ENCODE measurements around the gene MYOM3. TPM values are rescaled to one million over a fixed set of nuclear protein-coding genes. Genes with fewer than 3 reads are reported as not detected.

Gene MYOM3
- polyA plus RNA-seq, 1 experiment, result not detected

DNA sequence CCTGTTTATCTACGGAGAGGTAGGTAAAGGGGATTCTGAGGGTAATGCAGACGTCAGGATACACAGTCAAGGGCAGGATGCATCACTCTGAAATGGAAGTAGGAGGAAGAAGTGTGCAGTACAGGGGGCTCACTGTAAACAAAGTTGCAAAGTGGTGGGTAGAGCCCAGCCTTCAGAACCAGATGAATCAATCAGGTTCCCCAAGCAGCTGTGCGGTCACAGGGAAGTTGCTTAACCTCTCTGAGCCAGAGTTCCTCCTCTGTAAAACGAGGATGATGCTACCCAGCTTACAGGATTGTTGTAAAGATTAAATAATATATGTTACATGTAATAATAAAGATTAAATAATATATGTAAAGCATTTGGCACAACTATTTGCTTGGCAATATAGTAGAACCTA lies 13.5 kb upstream of the MYOM3 start:
- no peak overlapping the region for H3K27ac ChIP-seq (ENCODE audit: low read depth, low read length)
- no peak for DNase-seq (ENCODE audit: low read depth, low spot score)
- no peak for TF ChIP-seq CTCF (IDR thresholded peaks at IDR 0.05; ENCODE audit: low read depth, low read length)
- H3K9me3 ChIP-seq (ENCODE audit: control insufficient read depth, insufficient read depth, low read length), result peaks cover 4% of the 10 kb centered on the region; the same call in 1 of the 2 replicates
- H3K27me3 ChIP-seq (ENCODE audit: control insufficient read depth, insufficient read depth, low read length), result peaks cover 14% of the 10 kb centered on the region
- CTCF ChIA-PET, result no interaction called here
- POLR2A ChIA-PET, result no interaction called here
- no peak overlapping the region for H3K4me3 ChIP-seq (ENCODE audit: low read depth, low read length)

- CTCF ChIA-PET, result interaction anchor here (0.6 kb wide), 1 partner anchor 9 kb away, joined by 3 read pairs; no protein-coding TSS in a partner anchor
Measured at GRCh38 chr1:24124980-24125379, 13.0 kb upstream of the MYOM3 start.

DNA sequence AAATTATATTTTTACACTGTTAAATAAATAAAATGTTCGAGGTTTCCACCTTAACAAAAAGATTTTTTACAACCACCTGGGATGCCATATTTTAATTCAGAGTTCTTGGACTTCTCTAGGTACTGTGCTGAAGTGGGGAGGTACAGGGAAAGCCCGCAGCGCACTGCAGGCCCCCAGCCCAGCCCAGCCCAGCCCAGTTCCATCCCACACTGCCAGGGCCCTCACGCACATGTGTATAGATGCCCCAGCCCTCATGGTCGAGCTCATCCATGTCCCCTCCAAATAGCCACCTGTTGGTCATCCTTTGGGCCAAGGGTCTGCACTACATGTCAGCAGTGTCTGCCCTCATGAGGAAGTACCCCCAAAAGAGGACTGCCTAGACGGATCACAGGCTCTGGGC lies 11.7 kb upstream of the MYOM3 start:
- peaks cover 10% of the 10 kb centered on the region for H3K27me3 ChIP-seq (ENCODE audit: control insufficient read depth, insufficient read depth, low read length)
- CTCF ChIA-PET, result no interaction called here
- no peak for DNase-seq (ENCODE audit: low read depth, low spot score)
- H3K27ac ChIP-seq (ENCODE audit: low read depth, low read length), result no peak overlapping the region
- no peaks in the 10 kb centered on the region for H3K9me3 ChIP-seq (ENCODE audit: control insufficient read depth, insufficient read depth, low read length)
- no peak overlapping the region for H3K4me3 ChIP-seq (ENCODE audit: low read depth, low read length)
- POLR2A ChIA-PET, result no interaction called here
- no peak for TF ChIP-seq CTCF (IDR thresholded peaks at IDR 0.05; ENCODE audit: low read depth, low read length)

More at GRCh38 chr1:24124980-24125379, 13.0 kb upstream of the MYOM3 start:
- peaks cover under 1% of the 10 kb centered on the region; the same call in 1 of the 2 replicates for H3K9me3 ChIP-seq (ENCODE audit: control insufficient read depth, insufficient read depth, low read length)
- DNase-seq (ENCODE audit: low read depth, low spot score), result no peak
- no peak overlapping the region for H3K4me3 ChIP-seq (ENCODE audit: low read depth, low read length)
- TF ChIP-seq CTCF (IDR thresholded peaks at IDR 0.05; ENCODE audit: low read depth, low read length), result no peak
- peaks cover 14% of the 10 kb centered on the region for H3K27me3 ChIP-seq (ENCODE audit: control insufficient read depth, insufficient read depth, low read length)
- H3K27ac ChIP-seq (ENCODE audit: low read depth, low read length), result no peak overlapping the region
- POLR2A ChIA-PET, result no interaction called here

DNA sequence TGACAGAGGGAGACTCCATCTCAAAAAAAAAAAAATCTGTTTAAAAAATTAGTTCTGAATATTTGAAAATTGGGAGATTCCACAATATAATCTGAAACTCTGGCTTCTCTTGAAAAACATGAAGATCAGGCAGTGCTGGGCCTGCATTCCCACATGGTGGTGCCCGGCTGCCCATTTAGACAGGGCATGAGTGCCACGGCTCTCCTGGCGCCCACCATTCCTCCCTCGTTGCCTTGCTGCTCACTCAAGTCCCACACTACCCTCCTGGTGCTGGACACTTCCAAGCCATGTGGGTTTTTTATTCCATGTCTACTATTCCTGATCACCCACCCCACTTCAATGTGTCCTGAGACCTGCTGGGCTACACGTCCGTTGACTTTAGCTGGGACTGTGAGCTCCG lies 10.8 kb upstream of the MYOM3 start:
- Histone ChIP-seq H3K9me3 (ENCODE audit: control insufficient read depth, insufficient read depth, low read length) (no peaks in the 10 kb centered on the region), H3K4me3 (ENCODE audit: low read depth, low read length) (no peak overlapping the region), H3K27ac (ENCODE audit: low read depth, low read length) (no peak overlapping the region), H3K27me3 (ENCODE audit: control insufficient read depth, insufficient read depth, low read length) (peaks cover 9% of the 10 kb centered on the region)
- ChIA-PET CTCF (no interaction called here), POLR2A (no interaction called here)
- TF ChIP-seq CTCF (IDR thresholded peaks at IDR 0.05; ENCODE audit: low read depth, low read length), result no peak
- DNase-seq (ENCODE audit: low read depth, low spot score), result no peak

GRCh38 chr1:24121406-24121805 lies 9.5 kb upstream of the MYOM3 start:
- Histone ChIP-seq H3K4me3 (ENCODE audit: low read depth, low read length) (no peak overlapping the region), H3K9me3 (ENCODE audit: control insufficient read depth, insufficient read depth, low read length) (no peaks in the 10 kb centered on the region), H3K27me3 (ENCODE audit: control insufficient read depth, insufficient read depth, low read length) (peaks cover 9% of the 10 kb centered on the region), H3K27ac (ENCODE audit: low read depth, low read length) (no peak overlapping the region)
- DNase-seq (ENCODE audit: low read depth, low spot score), result no peak
- POLR2A ChIA-PET, result no interaction called here
- no peak for TF ChIP-seq CTCF (IDR thresholded peaks at IDR 0.05; ENCODE audit: low read depth, low read length)
- CTCF ChIA-PET, result interaction anchor here (0.6 kb wide), 1 partner anchor 57 kb away, joined by 4 read pairs; no protein-coding TSS in a partner anchor
